ELR (cell line): Measurements from ENCODE around the gene PKP4.

Experiments
- DNase-seq: peaks from one replicate; pipeline ENCODE4 v3.0.0-alpha.2; 2015; ENCODE audit warnings: low read depth

Gene PKP4

GRCh38 chr2:158546412-158547144 is 89.8 kb downstream of the PKP4 start:
- peak; percentile 8 for DNase-seq

- DNase-seq = no peak
Measured at GRCh38 chr2:158553257-158553656, 96.5 kb downstream of the PKP4 start.

- DNase-seq = no peak
Measured at GRCh38 chr2:158554996-158555395, 98.2 kb downstream of the PKP4 start.

- no peak for DNase-seq
Measured at GRCh38 chr2:158556124-158556523, 99.4 kb downstream of the PKP4 start.

GRCh38 chr2:158557752-158558151 is 101.0 kb downstream of the PKP4 start:
- DNase-seq = no peak

- DNase-seq = no peak
Measured at GRCh38 chr2:158559252-158559651, 102.5 kb downstream of the PKP4 start.

GRCh38 chr2:158560259-158560658 is 103.5 kb downstream of the PKP4 start:
- DNase-seq = no peak

GRCh38 chr2:158561054-158561453 is 104.3 kb downstream of the PKP4 start:
- no peak for DNase-seq

GRCh38 chr2:158567208-158567607 is 110.5 kb downstream of the PKP4 start:
- no peak for DNase-seq

GRCh38 chr2:158569284-158569683 is 112.5 kb downstream of the PKP4 start:
- no peak for DNase-seq

- no peak for DNase-seq
Measured at GRCh38 chr2:158570869-158571268, 114.1 kb downstream of the PKP4 start.

- no peak for DNase-seq
Measured at GRCh38 chr2:158573739-158574138, 117.0 kb downstream of the PKP4 start.

- no peak for DNase-seq
Measured at GRCh38 chr2:158575051-158575635, 118.4 kb downstream of the PKP4 start.

GRCh38 chr2:158577141-158577540 is 120.4 kb downstream of the PKP4 start:
- DNase-seq = no peak

- no peak for DNase-seq
Measured at GRCh38 chr2:158578703-158579330, 122.1 kb downstream of the PKP4 start.

GRCh38 chr2:158579928-158580327 is 123.2 kb downstream of the PKP4 start:
- DNase-seq = no peak

- no peak for DNase-seq
Measured at GRCh38 chr2:158580760-158581159, 124.0 kb downstream of the PKP4 start.

GRCh38 chr2:158582670-158583069 is 125.9 kb downstream of the PKP4 start:
- no peak for DNase-seq

GRCh38 chr2:158583923-158584322 is 127.2 kb downstream of the PKP4 start:
- DNase-seq = no peak

- peak; percentile 84 for DNase-seq
Measured at GRCh38 chr2:158586491-158586890, 129.7 kb downstream of the PKP4 start.

GRCh38 chr2:158589303-158589702 is 132.6 kb downstream of the PKP4 start:
- no peak for DNase-seq

- DNase-seq = peak; percentile 19
Measured at GRCh38 chr2:158598862-158599517, 142.2 kb downstream of the PKP4 start.

GRCh38 chr2:158599609-158600008 is 142.9 kb downstream of the PKP4 start:
- DNase-seq = peak; percentile 51
